G401 (cell line): ENCODE measurements around the gene TNFSF10. TPM values are rescaled to one million over a fixed set of nuclear protein-coding genes. Genes with fewer than 3 reads are reported as not detected.
"Not testable (repeated sequence)": the region's sequence is repeated elsewhere in the genome, so short reads cannot be mapped to it uniquely, and the experiment has no call there.

Experiments used
- DNase-seq: peaks from one replicate; pipeline ENCODE4 v3.0.0-alpha.2; 2015; ENCODE audit warnings: low spot score
- in situ Hi-C: cut with HindIII; loops from 2 replicates; pipeline ENCODE4 v1.10.0; 2016; ENCODE audit warnings: low sequenced_read_pairs, mixed read lengths
- total RNA-seq: library from RNA; depleted of rRNA; stranded (reverse); fragments of >200 nt; shearing (Covaris generic); gene quantifications from 2 replicates; pipeline ENCODE4 v1.2.3, GENCODE V29; 2014

The TNFSF10 gene
- total RNA-seq, 1 experiment from 2014 or later, result not detected

GRCh38 chr3:172521837-172522726, 1.1 kb downstream of the TNFSF10 start:
- DNase-seq, in situ Hi-C loops: not testable (repeated sequence)

GRCh38 chr3:172520301-172520831, 2.9 kb downstream of the TNFSF10 start:
- DNase-seq, result no peak
- in situ Hi-C loops, result no loop called here

GRCh38 chr3:172519740-172520139, 3.5 kb downstream of the TNFSF10 start:
- in situ Hi-C loops, result no loop called here
- no peak for DNase-seq

- in situ Hi-C loops, result no loop called here
- no peak for DNase-seq
Measured at GRCh38 chr3:172518929-172519640, 4.1 kb downstream of the TNFSF10 start.

GRCh38 chr3:172517859-172518466, 5.3 kb downstream of the TNFSF10 start:
- DNase-seq, result no peak
- in situ Hi-C loops, result no loop called here

GRCh38 chr3:172516318-172517214, 6.7 kb downstream of the TNFSF10 start:
- peak; percentile 5 for DNase-seq
- in situ Hi-C loops, result no loop called here

- in situ Hi-C loops, result no loop called here
- DNase-seq, result no peak
Measured at GRCh38 chr3:172515130-172515918, 7.9 kb downstream of the TNFSF10 start.

- no peak for DNase-seq
- in situ Hi-C loops, result no loop called here
Measured at GRCh38 chr3:172514678-172515077, 8.6 kb downstream of the TNFSF10 start.

- in situ Hi-C loops, result no loop called here
- DNase-seq, result no peak
Measured at GRCh38 chr3:172513488-172513887, 9.7 kb downstream of the TNFSF10 start.

- no peak for DNase-seq
- in situ Hi-C loops, result no loop called here
Measured at GRCh38 chr3:172511783-172512762, 11.2 kb downstream of the TNFSF10 start.

- DNase-seq, result no peak
- in situ Hi-C loops, result no loop called here
Measured at GRCh38 chr3:172506094-172506493, 17.1 kb downstream of the TNFSF10 start.

- in situ Hi-C loops, result no loop called here
- no peak for DNase-seq
Measured at GRCh38 chr3:172501540-172501939, 21.7 kb downstream of the TNFSF10 start.

GRCh38 chr3:172490198-172490669, 33.0 kb downstream of the TNFSF10 start:
- DNase-seq, result peak; percentile 44
- in situ Hi-C loops, result not testable (repeated sequence)

- DNase-seq, result no peak
- in situ Hi-C loops, result no loop called here
Measured at GRCh38 chr3:172478116-172478515, 45.1 kb downstream of the TNFSF10 start.

- no peak for DNase-seq
- in situ Hi-C loops, result no loop called here
Measured at GRCh38 chr3:172476347-172476746, 46.9 kb downstream of the TNFSF10 start.

- in situ Hi-C loops, result no loop called here
Measured at GRCh38 chr3:172475703-172476102, 47.5 kb downstream of the TNFSF10 start.

GRCh38 chr3:172471903-172472302, 51.3 kb downstream of the TNFSF10 start:
- in situ Hi-C loops, result no loop called here
- DNase-seq, result no peak

More at GRCh38 chr3:172475703-172476102, 47.5 kb downstream of the TNFSF10 start:
- no peak for DNase-seq
